ENCODE results near the gene ARRB2. TPM values are rescaled to one million over a fixed set of nuclear protein-coding genes. Genes with fewer than 3 reads are reported as not detected.

Gene ARRB2
- total RNA-seq, 2 experiments from 2014 or later = 210 to 220 TPM

DNA sequence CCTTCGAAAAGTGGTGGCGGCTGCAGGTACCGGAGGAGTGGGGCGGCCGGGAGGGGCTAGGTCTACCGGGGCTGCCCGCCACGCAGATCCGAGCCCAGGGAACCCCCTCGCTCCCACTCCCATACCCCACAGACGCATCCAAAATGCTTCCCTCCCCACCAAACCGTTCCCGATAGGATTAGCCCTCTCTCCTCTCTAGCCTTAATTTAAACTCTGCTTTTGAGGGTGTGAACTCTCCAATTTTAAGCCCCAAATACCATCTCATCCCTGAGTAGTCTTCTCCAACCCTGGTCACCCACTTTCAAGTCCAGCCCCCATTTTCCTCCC is 29.6 kb downstream of the ARRB2 start:
- ChIA-PET POLR2A (interaction anchor here (0.7 to 1.7 kb wide), 4 partner anchors 8 to 56 kb away, joined by 3 to 4 read pairs (median 4); partner anchors contain the start of gene PSMB6), CTCF (interaction anchor here (1.0 to 1.8 kb wide), 2 partner anchors 30 kb away, joined by 3 to 10 read pairs; partner anchors contain the start of gene ARRB2)
- H3K4me3 Mint-ChIP-seq = peak overlapping the region; percentile 88
- H3K27ac Mint-ChIP-seq = peak overlapping the region; percentile 73
- ATAC-seq (ENCODE audit: poor library complexity) (no peak), DNase-seq (no peak)
- H3K4me3 ChIP-seq (ENCODE audit: low read length) = peak overlapping the region; percentile 72
- peaks cover 3% of the 10 kb centered on the region for H3K36me3 Mint-ChIP-seq (ENCODE audit: low read depth)
- H3K27ac ChIP-seq (ENCODE audit: low read depth in 1 of 2, low read length in 2 of 2) = no peak overlapping the region
- intact Hi-C loops (cut with DNase I, micrococcal nuclease) = no loop called here
- peaks cover 23% of the 10 kb centered on the region for H3K4me1 Mint-ChIP-seq (ENCODE audit: low read depth)
- peaks cover 6 to 22% of the 10 kb centered on the region in 2 experiments for H3K27me3 ChIP-seq (ENCODE audit: control insufficient read depth in 1 of 2, insufficient read depth in 2 of 2, low read length in 2 of 2)
- peaks cover 0 to 5% of the 10 kb centered on the region in 2 experiments for H3K9me3 ChIP-seq (ENCODE audit: control insufficient read depth in 1 of 2, insufficient read depth in 1 of 2, low read length in 2 of 2)
- no peaks in the 10 kb centered on the region for H3K36me3 ChIP-seq (ENCODE audit: insufficient read depth, low read length)
- H3K27me3 Mint-ChIP-seq = peaks cover 26% of the 10 kb centered on the region
- H3K9me3 Mint-ChIP-seq = no peaks in the 10 kb centered on the region
- peaks cover 29% of the 10 kb centered on the region for H3K4me1 ChIP-seq (ENCODE audit: insufficient read depth, low read length)
- no peak for TF ChIP-seq CTCF (IDR thresholded peaks at IDR 0.05)

DNA sequence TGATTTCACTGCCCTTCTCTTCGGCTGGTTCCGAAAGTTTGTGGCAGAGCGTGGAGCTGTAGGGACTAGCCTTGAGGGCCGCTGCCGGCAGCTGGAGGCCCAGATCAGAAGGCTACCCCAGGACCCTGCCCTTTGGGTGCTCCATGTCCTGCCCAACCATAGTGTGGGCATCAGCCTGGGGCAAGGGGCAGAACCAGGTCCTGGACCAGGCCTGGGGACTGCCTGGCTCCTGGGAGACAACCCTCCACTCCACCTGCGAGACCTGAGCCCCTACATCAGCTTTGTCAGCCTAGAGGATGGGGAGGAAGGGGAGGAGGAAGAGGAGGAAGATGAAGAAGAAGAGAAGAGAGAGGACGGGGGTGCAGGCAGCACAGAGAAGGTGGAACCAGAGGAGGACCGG is 30.2 kb downstream of the ARRB2 start:
- ChIA-PET CTCF (interaction anchor here (1.0 kb wide), 1 partner anchor 31 kb away, joined by 3 read pairs; no protein-coding TSS in a partner anchor), POLR2A (interaction anchor here (1.7 kb wide), 1 partner anchor 9 kb away, joined by 4 read pairs; no protein-coding TSS in a partner anchor)
- peak overlapping the region; percentile 73 for H3K27ac Mint-ChIP-seq
- H3K9me3 Mint-ChIP-seq = no peaks in the 10 kb centered on the region
- Histone ChIP-seq H3K36me3 (ENCODE audit: insufficient read depth, low read length) (no peaks in the 10 kb centered on the region), H3K9me3 (ENCODE audit: control insufficient read depth in 1 of 2, insufficient read depth in 1 of 2, low read length in 2 of 2) (peaks cover 0 to 5% of the 10 kb centered on the region in 2 experiments), H3K4me3 (ENCODE audit: low read length) (no peak overlapping the region), H3K27me3 (ENCODE audit: control insufficient read depth in 1 of 2, insufficient read depth in 2 of 2, low read length in 2 of 2) (peaks cover 6 to 22% of the 10 kb centered on the region in 2 experiments), H3K27ac (ENCODE audit: low read depth in 1 of 2, low read length in 2 of 2) (no peak overlapping the region), H3K4me1 (ENCODE audit: insufficient read depth, low read length) (peaks cover 32% of the 10 kb centered on the region)
- H3K36me3 Mint-ChIP-seq (ENCODE audit: low read depth) = peaks cover 3% of the 10 kb centered on the region
- peaks cover 31% of the 10 kb centered on the region for H3K27me3 Mint-ChIP-seq
- DNase-seq (no peak), ATAC-seq (ENCODE audit: poor library complexity) (no peak)
- H3K4me1 Mint-ChIP-seq (ENCODE audit: low read depth) = peaks cover 23% of the 10 kb centered on the region
- TF ChIP-seq CTCF (IDR thresholded peaks at IDR 0.05) = no peak
- intact Hi-C loops (cut with DNase I, micrococcal nuclease) = no loop called here
- H3K4me3 Mint-ChIP-seq = peak overlapping the region; percentile 88

DNA sequence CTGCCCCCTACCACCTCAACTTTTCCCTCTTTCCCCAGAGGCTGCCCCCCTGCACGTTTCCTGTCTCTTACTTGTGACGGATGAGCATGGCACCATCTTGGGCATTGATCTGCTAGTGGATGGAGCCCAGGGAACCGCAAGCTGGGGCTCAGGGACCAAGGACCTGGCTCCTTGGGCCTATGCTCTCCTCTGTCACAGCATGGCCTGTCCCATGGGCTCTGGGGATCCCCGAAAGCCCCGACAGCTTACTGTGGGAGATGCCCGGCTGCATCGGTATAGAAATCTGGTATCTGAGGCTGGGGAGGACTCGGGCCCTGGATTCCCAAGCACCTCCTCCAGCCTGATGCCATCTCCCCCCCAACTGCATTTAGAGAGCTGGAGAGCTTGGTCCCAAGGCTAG is 31.1 kb downstream of the ARRB2 start:
- H3K4me1 ChIP-seq (ENCODE audit: insufficient read depth, low read length) = peaks cover 32% of the 10 kb centered on the region
- peaks cover 0 to 5% of the 10 kb centered on the region in 2 experiments for H3K9me3 ChIP-seq (ENCODE audit: control insufficient read depth in 1 of 2, insufficient read depth in 1 of 2, low read length in 2 of 2)
- H3K27ac Mint-ChIP-seq = no peak overlapping the region
- peaks cover 31% of the 10 kb centered on the region for H3K27me3 Mint-ChIP-seq
- ATAC-seq (ENCODE audit: poor library complexity) (no peak), DNase-seq (no peak)
- peak overlapping the region; percentile 79 for H3K4me3 Mint-ChIP-seq
- no peaks in the 10 kb centered on the region for H3K36me3 ChIP-seq (ENCODE audit: insufficient read depth, low read length)
- ChIA-PET POLR2A (interaction anchor here (1.7 kb wide), 1 partner anchor 10 kb away, joined by 4 read pairs; no protein-coding TSS in a partner anchor), CTCF (interaction anchor here (2.2 kb wide), 1 partner anchor 48 kb away, joined by 6 read pairs; no protein-coding TSS in a partner anchor)
- H3K27me3 ChIP-seq (ENCODE audit: control insufficient read depth in 1 of 2, insufficient read depth in 2 of 2, low read length in 2 of 2) = peaks cover 6 to 22% of the 10 kb centered on the region in 2 experiments
- H3K4me3 ChIP-seq (ENCODE audit: low read length) = no peak overlapping the region
- H3K27ac ChIP-seq (ENCODE audit: low read depth in 1 of 2, low read length in 2 of 2) = no peak overlapping the region
- peaks cover 17% of the 10 kb centered on the region for H3K4me1 Mint-ChIP-seq (ENCODE audit: low read depth)
- no peak for TF ChIP-seq CTCF (IDR thresholded peaks at IDR 0.05)
- H3K36me3 Mint-ChIP-seq (ENCODE audit: low read depth) = peaks cover 3% of the 10 kb centered on the region
- intact Hi-C loops (cut with DNase I, micrococcal nuclease) = no loop called here
- no peaks in the 10 kb centered on the region for H3K9me3 Mint-ChIP-seq
